Suprapubic skin (tissue), 4 donors: Measurements from ENCODE around the gene ALDH1L1. TPM values are rescaled to one million over a fixed set of nuclear protein-coding genes. Genes with fewer than 3 reads are reported as not detected.

Experiments used
- DNase-seq, 2 donors: peaks; one replicate each; pipeline ENCODE4 v3.0.0-alpha.2; 2019; ENCODE audit warnings: low spot score in 2 of 2
- H3K27ac ChIP-seq: fragments of 200-600 bp; sonication (generic); one replicate; pipeline ENCODE4 v1.5.1; 2019
- H3K27me3 ChIP-seq: fragments of 200-600 bp; sonication (generic); one replicate; pipeline ENCODE4 v1.5.1; 2019
- H3K36me3 ChIP-seq: fragments of 200-600 bp; sonication (generic); one replicate; pipeline ENCODE4 v1.5.1; 2019
- H3K4me1 ChIP-seq: fragments of 200-600 bp; sonication (generic); one replicate; pipeline ENCODE4 v1.5.1; 2019
- H3K4me3 ChIP-seq: fragments of 200-600 bp; sonication (generic); one replicate; pipeline ENCODE4 v1.5.1; 2019; ENCODE audit warnings: mild to moderate bottlenecking
- H3K9me3 ChIP-seq: fragments of 200-600 bp; sonication (generic); one replicate; pipeline ENCODE4 v1.5.1; 2019
- CTCF ChIP-seq, 2 donors: fragments of 200-600 bp in 1 of 2; fragments of 450-650 bp in 1 of 2; sonication (generic) in 1 of 2; IDR thresholded peaks; one replicate each; pipeline ENCODE4 v1.5.1; 2016 to 2019; ENCODE audit warnings: antibody characterized with exemption in 2 of 2, mild to moderate bottlenecking in 1 of 2, moderate library complexity in 1 of 2
- EP300 ChIP-seq: sonication (generic); formaldehyde crosslinking; IDR thresholded peaks from one replicate; pipeline ENCODE4 v1.6.1; 2017; ENCODE audit warnings: antibody characterized with exemption
- POLR2A ChIP-seq, 2 donors: fragments of 450-650 bp; IDR thresholded peaks; one replicate each; pipeline ENCODE4 v1.6.1; 2017; ENCODE audit warnings: antibody characterized with exemption in 2 of 2, mild to moderate bottlenecking in 2 of 2, moderate library complexity in 2 of 2
- POLR2AphosphoS5 ChIP-seq, 3 donors: sonication (generic); formaldehyde crosslinking; IDR thresholded peaks; one replicate each; pipeline ENCODE4 v1.6.1; 2017; ENCODE audit warnings: antibody characterized with exemption in 3 of 3
- WGBS: methylation state at CpG from one replicate; pipeline ENCODE4 v1.1.5; 2018; 5-methylcytosine and 5-hydroxymethylcytosine counted together
- total RNA-seq, 4 donors: library from RNA; depleted of rRNA; stranded (reverse); fragments of >200 nt; gene quantifications; one replicate each; pipeline ENCODE4 v1.1.0, GENCODE V29; 2016

Gene ALDH1L1
- total RNA-seq, 4 donors from 2014 or later: 5.1 to 8.5 (median 7.4) TPM

GRCh38 chr3:126208182-126208581, 27.8 kb upstream of the ALDH1L1 start:
- no peaks in the 10 kb centered on the region for H3K9me3 ChIP-seq
- peaks cover 14% of the 10 kb centered on the region for H3K27me3 ChIP-seq
- peaks cover 27% of the 10 kb centered on the region for H3K4me1 ChIP-seq
- WGBS: 65% methylated on average over 2 of the region's 2 CpGs
- H3K36me3 ChIP-seq: no peaks in the 10 kb centered on the region
- no peak overlapping the region for H3K4me3 ChIP-seq
- H3K27ac ChIP-seq: no peak overlapping the region
- DNase-seq: no peak
- TF ChIP-seq CTCF (IDR thresholded peaks at IDR 0.05) (no peak), EP300 (no peak), POLR2AphosphoS5 (IDR thresholded peaks at IDR 0.05) (no peak), POLR2A (IDR thresholded peaks at IDR 0.05) (no peak)

GRCh38 chr3:126207166-126207565, 26.8 kb upstream of the ALDH1L1 start:
- H3K27ac ChIP-seq: no peak overlapping the region
- peaks cover 6% of the 10 kb centered on the region for H3K27me3 ChIP-seq
- no peaks in the 10 kb centered on the region for H3K36me3 ChIP-seq
- TF ChIP-seq POLR2AphosphoS5 (IDR thresholded peaks at IDR 0.05): no peak
- no peak for TF ChIP-seq CTCF (IDR thresholded peaks at IDR 0.05)
- no peak for TF ChIP-seq EP300
- TF ChIP-seq POLR2A (IDR thresholded peaks at IDR 0.05): no peak
- H3K9me3 ChIP-seq: no peaks in the 10 kb centered on the region
- H3K4me3 ChIP-seq: no peak overlapping the region
- 84% methylated on average over 5 of the region's 5 CpGs for WGBS
- H3K4me1 ChIP-seq: peaks cover 19% of the 10 kb centered on the region
- DNase-seq: no peak

- 81% methylated on average over 3 of the region's 3 CpGs for WGBS
- Histone ChIP-seq H3K9me3 (no peaks in the 10 kb centered on the region), H3K27me3 (peaks cover 6% of the 10 kb centered on the region), H3K4me3 (no peak overlapping the region), H3K27ac (no peak overlapping the region), H3K4me1 (peaks cover 19% of the 10 kb centered on the region), H3K36me3 (no peaks in the 10 kb centered on the region)
- no peak for DNase-seq
- no peak for TF ChIP-seq EP300
- TF ChIP-seq POLR2AphosphoS5 (IDR thresholded peaks at IDR 0.05): no peak
- TF ChIP-seq POLR2A (IDR thresholded peaks at IDR 0.05): no peak
- no peak for TF ChIP-seq CTCF (IDR thresholded peaks at IDR 0.05)
Observed at GRCh38 chr3:126205717-126206655, 25.6 kb upstream of the ALDH1L1 start.

- Histone ChIP-seq H3K36me3 (no peaks in the 10 kb centered on the region), H3K9me3 (no peaks in the 10 kb centered on the region), H3K4me1 (peaks cover 8% of the 10 kb centered on the region), H3K4me3 (no peak overlapping the region), H3K27ac (no peak overlapping the region), H3K27me3 (peaks cover 6% of the 10 kb centered on the region)
- TF ChIP-seq POLR2A (IDR thresholded peaks at IDR 0.05) (no peak), POLR2AphosphoS5 (IDR thresholded peaks at IDR 0.05) (no peak), EP300 (no peak), CTCF (IDR thresholded peaks at IDR 0.05) (no peak)
- WGBS: 66% methylated on average over 4 of the region's 4 CpGs
- DNase-seq: no peak
Observed at GRCh38 chr3:126202680-126203079, 22.3 kb upstream of the ALDH1L1 start.

GRCh38 chr3:126202276-126202675, 21.9 kb upstream of the ALDH1L1 start:
- H3K4me3 ChIP-seq: no peak overlapping the region
- 78% methylated on average over 3 of the region's 3 CpGs for WGBS
- peaks cover 8% of the 10 kb centered on the region for H3K4me1 ChIP-seq
- TF ChIP-seq EP300 (no peak), POLR2A (IDR thresholded peaks at IDR 0.05) (no peak), CTCF (IDR thresholded peaks at IDR 0.05) (no peak), POLR2AphosphoS5 (IDR thresholded peaks at IDR 0.05) (no peak)
- no peak for DNase-seq
- H3K27me3 ChIP-seq: peaks cover 6% of the 10 kb centered on the region
- H3K36me3 ChIP-seq: no peaks in the 10 kb centered on the region
- no peaks in the 10 kb centered on the region for H3K9me3 ChIP-seq
- no peak overlapping the region for H3K27ac ChIP-seq
